Ascending aorta (tissue), 2 donors: ENCODE results near the gene KRT75. TPM values are rescaled to one million over a fixed set of nuclear protein-coding genes. Genes with fewer than 3 reads are reported as not detected.

Source experiments
- DNase-seq, 2 donors: peaks; one replicate each; pipeline ENCODE4 v3.0.0-alpha.2; 2019; ENCODE audit warnings: low spot score in 2 of 2
- H3K27ac ChIP-seq, 2 donors: fragments of 200-600 bp; sonication (generic); one replicate each; pipeline ENCODE4 v1.5.1; 2016 to 2017; ENCODE audit warnings: mild to moderate bottlenecking in 1 of 2
- H3K27me3 ChIP-seq: fragments of 200-600 bp; sonication (generic); one replicate; pipeline ENCODE4 v1.5.1; 2017
- H3K36me3 ChIP-seq, 2 donors: fragments of 200-600 bp; sonication (generic); one replicate each; pipeline ENCODE4 v1.5.1; 2016
- H3K4me1 ChIP-seq, 2 donors: fragments of 200-600 bp; sonication (generic); one replicate each; pipeline ENCODE4 v1.5.1; 2016 to 2017; ENCODE audit warnings: mild to moderate bottlenecking in 1 of 2
- H3K4me3 ChIP-seq, 2 donors: fragments of 200-600 bp; sonication (generic); one replicate each; pipeline ENCODE4 v1.5.1; 2016 to 2017; ENCODE audit warnings: mild to moderate bottlenecking in 1 of 2
- H3K9me3 ChIP-seq, 2 donors: fragments of 200-600 bp; sonication (generic); one replicate each; pipeline ENCODE4 v1.5.1; 2016
- intact Hi-C: fragments of 100-400 bp; cut with DNase I; formaldehyde crosslinking; loops from one replicate; pipeline ENCODE4 v1.15.1; 2023
- total RNA-seq: library from RNA; depleted of rRNA; stranded (reverse); fragments of >200 nt; gene quantifications from one replicate; pipeline ENCODE4 v1.1.0, GENCODE V29; 2016
- TF ChIP-seq, protein P1 (sequence below), 3 experiments: fragments of 200-600 bp in 2 of 3; fragments of 450-650 bp in 1 of 3; sonication (generic) in 2 of 3; IDR thresholded peaks; one replicate each; pipeline ENCODE4 v1.5.1; 2016 to 2019; ENCODE audit warnings: antibody characterized with exemption in 3 of 3, mild to moderate bottlenecking in 1 of 3, moderate library complexity in 1 of 3

The KRT75 gene
- not detected for total RNA-seq

DNA sequence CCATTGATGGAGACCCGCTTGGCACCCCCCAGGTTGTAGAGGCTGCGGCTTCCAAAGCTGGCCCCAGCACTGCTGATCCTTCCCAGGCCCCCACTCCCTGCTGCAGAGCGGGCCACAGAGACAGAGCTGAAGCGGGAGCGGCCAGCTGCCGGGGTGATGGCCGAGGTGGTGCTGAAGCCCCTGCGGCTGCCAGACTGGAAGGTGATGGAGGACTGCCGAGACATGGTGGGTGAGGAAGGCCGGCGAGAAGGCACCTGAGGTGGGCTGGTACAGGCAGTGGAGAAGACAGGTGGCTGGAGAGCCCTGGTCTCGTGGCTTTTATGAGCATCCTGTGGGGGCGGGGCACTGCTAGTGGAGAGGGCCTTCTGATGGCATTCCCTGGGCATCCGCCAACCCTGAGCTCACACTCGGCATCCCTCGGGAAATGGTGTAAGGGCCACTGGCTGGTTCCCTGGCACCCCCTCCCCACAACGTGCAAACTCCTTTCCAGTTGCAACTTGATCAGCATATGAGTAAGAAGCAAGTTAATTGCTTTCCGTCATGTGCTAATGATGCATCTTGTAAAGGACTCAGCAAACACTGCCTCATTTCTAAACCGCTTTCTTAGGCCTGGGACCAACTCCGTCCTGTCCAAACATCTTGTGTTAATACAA, at the start of gene KRT75:
Gene KRT75 (minus strand): TSS at position 291 of the 653 bp plus-strand sequence. CDS start 67 bp downstream, at position 224.
- intact Hi-C loops = no loop called here
- H3K36me3 ChIP-seq = no peaks in the 10 kb centered on the region
- TF ChIP-seq, protein P1, sequence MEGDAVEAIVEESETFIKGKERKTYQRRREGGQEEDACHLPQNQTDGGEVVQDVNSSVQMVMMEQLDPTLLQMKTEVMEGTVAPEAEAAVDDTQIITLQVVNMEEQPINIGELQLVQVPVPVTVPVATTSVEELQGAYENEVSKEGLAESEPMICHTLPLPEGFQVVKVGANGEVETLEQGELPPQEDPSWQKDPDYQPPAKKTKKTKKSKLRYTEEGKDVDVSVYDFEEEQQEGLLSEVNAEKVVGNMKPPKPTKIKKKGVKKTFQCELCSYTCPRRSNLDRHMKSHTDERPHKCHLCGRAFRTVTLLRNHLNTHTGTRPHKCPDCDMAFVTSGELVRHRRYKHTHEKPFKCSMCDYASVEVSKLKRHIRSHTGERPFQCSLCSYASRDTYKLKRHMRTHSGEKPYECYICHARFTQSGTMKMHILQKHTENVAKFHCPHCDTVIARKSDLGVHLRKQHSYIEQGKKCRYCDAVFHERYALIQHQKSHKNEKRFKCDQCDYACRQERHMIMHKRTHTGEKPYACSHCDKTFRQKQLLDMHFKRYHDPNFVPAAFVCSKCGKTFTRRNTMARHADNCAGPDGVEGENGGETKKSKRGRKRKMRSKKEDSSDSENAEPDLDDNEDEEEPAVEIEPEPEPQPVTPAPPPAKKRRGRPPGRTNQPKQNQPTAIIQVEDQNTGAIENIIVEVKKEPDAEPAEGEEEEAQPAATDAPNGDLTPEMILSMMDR (IDR thresholded peaks at IDR 0.05) = no peak

DNA sequence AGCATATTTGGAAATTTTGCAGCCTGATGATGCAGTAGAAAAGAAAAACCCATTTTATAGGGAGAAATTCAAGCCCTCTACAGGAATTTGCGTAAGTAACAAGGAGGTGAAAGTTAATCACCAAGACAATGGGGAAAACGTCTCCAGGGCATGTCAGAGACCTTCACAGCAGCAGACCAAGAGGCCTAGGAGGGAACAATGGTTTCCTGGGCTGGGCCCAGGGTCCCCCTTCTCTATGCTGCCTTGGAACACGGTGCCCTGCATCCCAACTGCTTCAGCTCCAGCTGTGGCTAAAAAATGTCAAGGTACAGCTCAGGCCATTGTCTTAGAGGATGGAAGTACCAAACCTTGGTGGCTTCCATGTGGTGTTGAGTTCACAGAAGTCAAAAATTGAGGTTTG, 45.9 kb upstream of the KRT75 start:
- intact Hi-C loops = no loop called here
- H3K4me3 ChIP-seq = no peak overlapping the region
- no peak for DNase-seq
- H3K27me3 ChIP-seq = no peaks in the 10 kb centered on the region
- no peaks in the 10 kb centered on the region for H3K4me1 ChIP-seq
- H3K27ac ChIP-seq = no peak overlapping the region
- H3K9me3 ChIP-seq = no peaks in the 10 kb centered on the region
- no peaks in the 10 kb centered on the region for H3K36me3 ChIP-seq
- TF ChIP-seq, protein P1 (IDR thresholded peaks at IDR 0.05) = no peak

More for the DNA sequence above, at the start of gene KRT75:
- Histone ChIP-seq H3K4me3 (no peak within 1 kb of the TSS), H3K4me1 (no peaks in the 10 kb centered on the region), H3K27me3 (no peaks in the 10 kb centered on the region), H3K9me3 (no peaks in the 10 kb centered on the region), H3K27ac (no peak within 1 kb of the TSS)
- no peak for DNase-seq

DNA sequence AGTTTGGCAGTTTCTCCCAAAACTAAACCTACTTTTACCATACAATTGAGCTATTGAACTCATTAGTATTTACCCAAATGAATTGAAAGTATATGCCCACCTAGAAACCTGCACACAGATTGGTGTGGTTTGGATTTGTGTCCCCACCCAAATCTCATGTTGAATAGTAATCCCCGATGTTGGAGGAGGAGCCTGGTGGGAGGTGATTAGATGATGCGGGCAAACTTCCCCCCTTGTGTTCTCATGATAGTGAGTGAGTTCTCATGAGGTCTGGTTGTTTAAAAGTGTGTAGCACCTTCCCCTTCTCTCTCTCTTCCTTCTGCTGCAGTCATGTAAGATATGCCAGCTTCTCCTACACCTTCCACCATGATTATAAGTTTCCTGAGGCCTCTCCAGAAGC, 43.5 kb upstream of the KRT75 start:
- intact Hi-C loops = no loop called here
- H3K9me3 ChIP-seq = no peaks in the 10 kb centered on the region
- no peak overlapping the region for H3K4me3 ChIP-seq
- no peaks in the 10 kb centered on the region for H3K27me3 ChIP-seq
- H3K4me1 ChIP-seq = no peaks in the 10 kb centered on the region
- TF ChIP-seq, protein P1 (IDR thresholded peaks at IDR 0.05) = no peak
- DNase-seq = no peak
- H3K36me3 ChIP-seq = no peaks in the 10 kb centered on the region
- H3K27ac ChIP-seq = no peak overlapping the region

DNA sequence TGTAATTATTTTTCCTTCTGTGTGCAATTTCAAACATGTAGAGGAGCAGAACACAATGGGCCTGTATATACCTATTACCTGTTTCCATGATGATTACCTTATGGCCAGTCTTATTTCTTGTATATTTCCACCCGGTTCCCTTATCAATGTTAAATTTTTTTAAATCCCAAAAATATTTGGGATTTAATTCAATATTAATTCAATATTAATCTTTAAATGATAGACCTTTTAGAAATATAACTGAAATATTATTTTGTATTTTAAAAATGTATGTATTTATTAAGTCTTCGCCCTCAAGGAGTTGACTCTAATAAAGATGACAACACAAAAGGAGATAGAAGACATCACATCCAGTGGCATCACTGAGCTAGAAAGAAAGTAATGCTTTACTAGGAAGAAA, 40.0 kb upstream of the KRT75 start:
- DNase-seq = no peak
- Histone ChIP-seq H3K27me3 (no peaks in the 10 kb centered on the region), H3K4me1 (no peaks in the 10 kb centered on the region), H3K4me3 (no peak overlapping the region), H3K36me3 (no peaks in the 10 kb centered on the region), H3K27ac (no peak overlapping the region), H3K9me3 (no peaks in the 10 kb centered on the region)
- intact Hi-C loops = no loop called here
- TF ChIP-seq, protein P1 (IDR thresholded peaks at IDR 0.05) = no peak

DNA sequence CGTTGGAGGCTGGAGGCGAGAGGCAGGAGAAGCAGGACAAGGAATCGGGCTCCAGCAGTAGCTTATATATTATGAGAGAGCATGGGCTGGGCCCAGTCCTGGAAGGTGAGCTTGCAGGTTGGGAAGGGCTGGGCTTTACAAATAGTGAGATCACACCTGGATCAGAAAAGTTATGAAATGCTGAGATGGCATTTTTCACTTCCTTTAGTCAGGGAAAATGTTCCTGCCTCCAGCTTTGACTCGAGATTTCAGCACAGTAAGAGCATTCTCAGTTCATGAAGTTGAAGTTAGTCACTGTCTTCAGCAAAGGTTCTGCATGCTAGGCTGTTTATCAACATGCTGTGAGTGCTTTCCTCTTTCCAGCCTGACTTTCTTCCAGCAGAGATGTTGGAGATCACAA, 39.6 kb upstream of the KRT75 start, which contains the start of gene KRT6C:
Gene KRT6C (minus strand): TSS at position 38 of the 400 bp plus-strand sequence. CDS start 68 bp downstream, outside the sequence.
- Histone ChIP-seq H3K27me3 (no peaks in the 10 kb centered on the region), H3K27ac (no peak within 1 kb of the TSS), H3K9me3 (no peaks in the 10 kb centered on the region), H3K36me3 (no peaks in the 10 kb centered on the region), H3K4me1 (no peaks in the 10 kb centered on the region), H3K4me3 (no peak within 1 kb of the TSS)
- TF ChIP-seq, protein P1 (IDR thresholded peaks at IDR 0.05) = no peak
- DNase-seq = no peak
- intact Hi-C loops = no loop called here
